ENCODE measurements around the gene ALOX5AP. TPM values are rescaled to one million over a fixed set of nuclear protein-coding genes. Genes with fewer than 3 reads are reported as not detected.

ALOX5AP gene
- total and polyA plus RNA-seq, 10 of the 15 experiments (the other 5 are each of a cell fraction or from before 2014, with no cell fraction given), result 45.9 to 426 (median 109) TPM

- TF ChIP-seq CUX1 (IDR thresholded peaks at IDR 0.05; ENCODE audit: insufficient replicate concordance, low read depth, low read length), result no peak
Measured at GRCh38 chr13:30774214-30774730, 38.9 kb downstream of the ALOX5AP start (continued).

- Histone ChIP-seq H4K20me1 (ENCODE audit: control insufficient read depth, insufficient read depth) (no peaks in the 10 kb centered on the region), H3K27me3 (replicated peaks in 1 of 2; ENCODE audit: control insufficient read depth in 2 of 2, insufficient read depth in 2 of 2, low read length in 1 of 2) (no peaks in the 10 kb centered on the region), H3K79me2 (ENCODE audit: control insufficient read depth, insufficient read depth, low read length) (no peaks in the 10 kb centered on the region), H3K4me2 (ENCODE audit: control insufficient read depth, insufficient read depth) (no peak overlapping the region), H3K4me3 (no peak overlapping the region), H3K9ac (ENCODE audit: control insufficient read depth, insufficient read depth, low read length) (no peak overlapping the region), H3K27ac (ENCODE audit: control insufficient read depth, insufficient read depth) (no peak overlapping the region), H3K4me1 (ENCODE audit: control insufficient read depth, insufficient read depth, low read length) (no peaks in the 10 kb centered on the region), H3K9me3 (replicated peaks; ENCODE audit: control insufficient read depth, insufficient read depth, low read length) (no peaks in the 10 kb centered on the region; the same call in 2 of the 3 replicates), H2AFZ (ENCODE audit: control insufficient read depth, low read depth, low read length) (no peak overlapping the region), H3K36me3 (ENCODE audit: control insufficient read depth in 2 of 2, insufficient read depth in 2 of 2, low read length in 1 of 2) (no peaks in the 10 kb centered on the region)
- FAIRE-seq, result no peak
- ChIA-PET RAD21 (ENCODE audit: unreplicated experiment) (no interaction called here), SMC1A (ENCODE audit: uncharacterized antibody, unreplicated experiment) (interaction anchor here (0.6 to 1.0 kb wide), 2 partner anchors 10 to 193 kb away, joined by 3 read pairs; no protein-coding TSS in a partner anchor), CTCF (no interaction called here), POLR2A (no interaction called here)
- WGBS (ENCODE audit: insufficient coverage, insufficient replicate concordance, low lambda C conversion rate, missing lambda C conversion rate), result 86% methylated on average over 2 of the region's 2 CpGs
- intact Hi-C loops (cut with micrococcal nuclease; ENCODE audit: unreplicated experiment) (no loop called here), in situ Hi-C loops (cut with MboI) (no loop called here)
- peak; percentile 47; the same call in 1 of the 3 replicates for ATAC-seq
- BruUV-seq (replicated peaks), result no TSS peak
- TF ChIP-seq PKNOX1 (IDR thresholded peaks at IDR 0.05), result peak; percentile 81
- no peak for TF ChIP-seq HDAC6 (IDR thresholded peaks at IDR 0.05; ENCODE audit: unreplicated experiment)
- TF ChIP-seq PBX3 (IDR thresholded peaks at IDR 0.05; ENCODE audit: insufficient replicate concordance, low read depth, low read length), result peak; percentile 82
- TF ChIP-seq SPI1 (IDR thresholded peaks at IDR 0.05; ENCODE audit: borderline replicate concordance, insufficient read depth, low read depth, low read length), result peak; percentile 72
- DNase-seq (ENCODE audit: low read depth, low spot score), result no peak
Measured at GRCh38 chr13:30776661-30777060, 41.3 kb downstream of the ALOX5AP start.

Measured in GM12878 (cell line).